GM08714 (cell line): ENCODE data around the gene SLC9A4.

Experiments used
- H3K4me3 ChIP-seq: fragments of 200-500 bp; sonication (Bioruptor generic); 2 replicates; pipeline ENCODE4 v1.5.1; 2014; ENCODE audit warnings: mild to moderate bottlenecking, low read length, inconsistent platforms
- ZNF274 ChIP-seq: IDR thresholded peaks from 2 replicates; pipeline ENCODE4 v1.6.1; 2012; ENCODE audit warnings: mild to moderate bottlenecking, low read depth, low read length

Gene SLC9A4

DNA sequence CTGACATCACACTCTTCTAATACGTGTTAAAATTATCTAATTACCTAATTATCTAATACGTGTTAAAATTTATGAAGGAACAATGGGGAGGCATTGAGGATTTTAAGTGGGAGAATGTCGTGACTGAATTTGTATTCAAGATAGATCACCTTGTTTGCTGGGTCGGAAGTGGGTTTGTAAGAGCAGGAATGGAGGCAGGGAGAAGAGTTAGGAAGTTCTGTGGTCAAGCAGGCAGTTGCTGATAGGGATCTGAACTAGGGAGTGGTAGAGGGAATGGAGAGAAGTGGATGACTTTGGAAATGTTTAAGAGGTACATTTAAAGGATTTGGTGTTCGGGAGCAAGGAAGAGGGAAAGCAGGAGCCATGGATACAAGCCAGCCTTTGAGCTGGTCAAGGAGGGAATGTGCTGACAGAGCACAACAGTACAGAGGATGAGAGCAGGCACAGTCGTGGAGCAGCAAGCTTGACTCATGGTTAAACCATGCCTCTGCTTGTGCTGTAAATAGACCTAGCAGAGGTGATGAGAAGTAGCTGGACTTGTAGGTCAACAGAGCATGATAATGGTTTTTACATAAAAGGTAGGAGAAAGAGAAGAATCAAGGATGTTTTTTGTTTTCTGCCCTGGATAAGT is 33.8 kb upstream of the SLC9A4 start:
- no peak for TF ChIP-seq ZNF274
- no peak overlapping the region for H3K4me3 ChIP-seq

DNA sequence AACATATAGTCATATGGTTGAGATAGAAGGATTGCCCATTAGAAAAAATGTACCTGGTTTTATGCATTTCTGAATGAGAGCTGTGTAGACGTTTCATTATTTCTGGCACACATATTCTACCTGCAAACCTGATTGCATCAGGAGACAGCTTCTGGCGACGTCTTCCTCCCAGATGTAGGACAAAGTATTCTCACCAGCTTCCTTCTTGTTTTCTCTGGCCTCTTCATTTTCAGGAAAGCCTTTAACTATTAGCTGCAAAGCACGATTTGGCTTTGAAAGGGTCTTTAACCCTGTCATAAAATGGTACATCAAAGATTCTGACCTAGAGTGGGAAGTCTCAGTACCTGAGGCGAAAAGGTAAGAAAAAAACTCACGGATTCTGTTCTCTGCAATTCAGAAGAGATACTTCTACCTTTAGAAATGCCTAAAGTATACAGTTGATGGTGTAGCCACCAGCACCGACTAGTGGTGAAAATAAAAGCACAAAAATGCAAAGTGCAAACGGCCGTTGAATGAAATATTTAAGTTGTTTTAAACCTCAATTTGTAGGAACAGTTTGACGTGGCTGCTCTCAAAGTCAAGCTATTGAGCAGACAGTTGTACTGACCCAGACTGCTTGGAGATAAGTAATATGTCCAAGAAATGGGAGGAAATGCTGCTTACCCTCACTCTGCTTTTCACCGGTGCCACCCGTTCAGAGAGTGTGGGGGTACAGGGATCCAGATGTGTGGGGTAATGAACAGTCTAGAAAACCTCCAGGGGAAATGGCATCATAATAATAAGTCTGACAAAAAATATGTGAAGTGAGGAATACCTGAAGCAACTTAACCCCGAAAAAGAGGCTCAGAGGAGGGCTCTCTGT is 29.8 kb upstream of the SLC9A4 start:
- H3K4me3 ChIP-seq, result no peak overlapping the region

DNA sequence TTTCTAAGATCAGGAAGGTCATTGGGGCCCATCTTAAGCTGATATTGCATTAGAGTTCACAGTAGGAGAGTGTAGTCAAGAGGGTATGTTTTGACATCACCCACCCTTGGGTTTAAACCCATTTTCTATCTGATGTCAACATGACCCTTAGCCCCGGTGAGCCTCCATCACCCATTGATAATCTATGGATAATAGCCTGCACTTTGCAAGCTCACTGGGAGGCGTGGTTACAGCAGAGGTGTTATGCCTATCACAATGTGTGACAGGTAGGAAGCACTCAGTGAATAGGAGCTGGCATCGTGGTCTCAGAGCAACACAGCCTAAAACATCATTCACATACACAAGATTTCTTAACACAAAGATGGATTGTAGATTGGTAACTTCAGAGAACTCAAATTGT is 28.8 kb upstream of the SLC9A4 start:
- TF ChIP-seq ZNF274, result no peak
- no peak overlapping the region for H3K4me3 ChIP-seq

More for the DNA sequence above, 29.8 kb upstream of the SLC9A4 start:
- no peak for TF ChIP-seq ZNF274

DNA sequence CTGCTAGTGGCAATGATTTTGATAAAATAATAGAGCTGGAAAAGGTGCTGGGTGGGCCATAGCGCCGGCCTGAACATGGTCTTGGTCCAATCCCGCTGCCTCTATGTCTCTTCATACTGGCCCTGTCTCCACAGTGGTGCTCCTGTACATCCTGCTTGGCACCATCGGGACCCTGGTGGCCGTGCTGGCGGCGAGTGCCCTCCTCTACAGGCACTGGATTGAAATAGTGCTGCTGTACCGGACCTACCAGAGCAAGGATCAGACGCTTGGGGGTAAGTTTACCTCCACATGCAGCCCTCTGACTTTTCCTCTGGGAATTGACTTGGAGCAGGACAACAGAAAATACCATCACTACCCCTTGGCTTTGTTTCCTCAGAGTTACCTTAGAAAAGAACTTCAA is 26.1 kb upstream of the SLC9A4 start:
- no peak overlapping the region for H3K4me3 ChIP-seq
- TF ChIP-seq ZNF274, result no peak

DNA sequence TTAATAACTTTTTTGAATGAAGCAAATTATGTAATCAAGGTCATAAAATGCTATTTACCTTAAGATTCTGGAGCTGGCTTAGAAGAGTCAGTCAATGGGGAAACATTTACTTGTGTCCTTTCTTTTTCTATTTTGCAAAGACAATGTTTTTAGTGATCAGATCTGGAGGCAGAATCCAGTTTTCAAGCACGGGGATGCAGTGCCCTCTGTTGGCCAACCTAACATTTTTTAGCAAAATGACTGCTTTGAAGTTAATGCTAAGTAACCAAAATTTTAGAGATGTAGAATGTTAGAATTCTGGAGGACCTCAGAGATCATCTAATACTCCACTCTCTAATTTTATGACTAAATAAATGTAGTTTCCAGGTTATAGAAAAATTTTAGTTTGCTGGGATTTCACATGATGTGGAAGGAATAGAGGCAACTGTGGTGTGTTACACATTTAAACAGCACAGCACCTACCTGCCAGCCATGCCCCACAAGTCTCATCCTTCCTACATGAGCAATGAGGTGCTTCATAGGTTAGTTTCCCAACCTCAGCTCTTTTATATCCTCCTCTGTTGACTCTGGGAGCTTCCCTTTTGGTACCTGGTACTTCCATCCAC is 23.6 kb upstream of the SLC9A4 start:
- no peak overlapping the region for H3K4me3 ChIP-seq
- TF ChIP-seq ZNF274, result no peak

DNA sequence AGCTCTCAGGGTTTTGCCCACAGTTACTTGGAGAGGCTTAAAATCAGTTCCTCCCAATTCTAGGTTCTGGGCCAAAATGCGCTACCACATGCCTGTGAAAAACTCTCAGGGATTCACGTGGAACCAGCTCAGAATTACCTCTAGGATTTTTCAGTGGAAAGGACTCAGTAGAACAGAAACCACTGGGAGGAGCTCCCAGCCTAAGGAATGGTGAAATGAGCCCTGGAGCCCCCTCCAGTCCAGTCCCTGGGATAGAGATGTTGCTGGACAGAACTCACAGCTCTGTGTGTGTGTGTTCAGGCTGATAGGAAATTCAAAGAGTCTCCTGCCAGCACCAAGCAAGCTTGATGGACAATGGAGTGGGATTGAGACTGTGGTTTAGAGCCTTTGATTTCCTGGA is 21.1 kb upstream of the SLC9A4 start:
- TF ChIP-seq ZNF274, result no peak
- H3K4me3 ChIP-seq, result no peak overlapping the region

DNA sequence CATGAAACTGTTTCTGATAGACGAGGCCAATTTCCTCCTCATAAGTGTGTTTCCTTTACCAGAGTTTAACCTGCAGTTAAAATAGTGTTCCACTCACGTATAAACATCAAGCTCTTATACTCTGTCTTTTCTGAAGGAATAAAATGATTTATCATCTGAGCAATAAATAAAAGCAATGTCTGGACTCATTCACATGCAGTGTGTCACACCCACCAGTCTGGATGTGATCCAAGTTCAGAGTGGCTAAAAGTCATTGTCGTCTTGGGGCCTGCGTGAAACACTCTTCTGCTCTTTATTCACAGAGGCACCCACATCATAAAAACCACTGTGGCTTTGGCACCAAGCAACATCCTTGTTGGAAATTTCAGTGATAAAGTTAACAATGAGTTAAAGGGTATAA is 19.5 kb upstream of the SLC9A4 start:
- H3K4me3 ChIP-seq, result no peak overlapping the region
- no peak for TF ChIP-seq ZNF274

DNA sequence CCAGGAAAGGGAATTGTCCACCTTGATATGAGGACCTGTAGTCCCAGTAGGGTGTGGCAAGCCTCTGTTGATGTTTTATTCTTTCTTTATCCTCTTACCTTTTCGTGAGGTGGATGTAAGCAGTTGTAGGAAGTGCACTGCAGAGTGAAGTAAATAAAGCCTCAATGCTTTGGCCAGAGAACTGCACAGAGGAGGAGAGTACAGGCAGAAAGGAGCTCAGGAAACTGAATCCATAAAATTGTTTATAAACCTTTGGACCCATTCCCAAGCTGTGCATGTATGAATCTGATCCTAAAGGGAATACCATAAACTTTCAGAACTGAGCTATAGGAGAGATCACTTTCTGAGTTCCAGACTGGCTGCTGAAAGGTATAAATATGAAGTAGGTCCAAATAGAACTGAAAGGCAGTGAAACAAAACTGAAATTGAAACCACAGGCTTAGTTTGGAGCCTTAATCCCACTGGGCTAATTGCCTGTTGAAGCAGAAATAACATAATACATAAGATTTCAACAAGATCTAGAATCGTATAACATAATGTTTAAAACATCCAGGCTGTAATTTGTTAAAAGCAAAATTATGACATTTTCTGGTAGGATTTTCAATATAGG is 17.9 kb upstream of the SLC9A4 start:
- no peak overlapping the region for H3K4me3 ChIP-seq
- no peak for TF ChIP-seq ZNF274

DNA sequence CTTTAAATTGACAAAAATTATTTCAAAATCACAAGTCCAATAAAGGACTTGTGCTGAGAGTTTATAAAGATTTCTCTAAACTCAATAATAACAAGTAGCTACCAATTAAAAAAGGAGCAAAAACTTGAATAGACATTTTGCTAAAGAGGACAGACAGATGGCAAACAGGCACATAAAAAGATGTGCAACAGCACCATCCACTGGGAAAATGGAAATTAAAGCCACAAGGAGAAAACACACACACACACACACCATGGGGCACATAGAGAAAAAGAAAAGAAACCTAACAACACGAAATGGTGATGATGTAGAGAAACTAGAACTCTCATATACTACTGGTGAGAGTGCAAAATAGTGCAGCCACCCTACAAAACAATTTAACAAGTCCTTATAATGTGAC is 12.6 kb upstream of the SLC9A4 start:
- no peak overlapping the region for H3K4me3 ChIP-seq
- no peak for TF ChIP-seq ZNF274

DNA sequence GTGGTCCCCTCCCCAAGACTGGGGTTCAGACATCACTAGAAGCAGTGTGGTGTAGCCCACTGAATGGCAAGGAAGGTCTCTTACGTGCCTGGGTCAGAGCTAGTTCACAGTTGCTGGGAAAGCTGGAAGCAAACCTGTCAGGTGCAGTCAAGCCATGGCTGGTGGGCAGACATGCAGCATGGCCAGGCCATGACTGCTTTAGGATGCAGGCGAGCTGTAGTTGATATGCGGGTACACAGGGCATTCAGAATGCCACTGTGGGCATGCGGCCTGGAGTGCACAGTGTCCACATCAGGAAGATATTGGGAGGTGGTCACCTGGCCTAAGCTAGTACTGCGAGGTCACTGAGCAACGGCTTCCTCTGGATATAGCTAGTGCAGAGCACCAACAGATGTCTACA is 11.8 kb upstream of the SLC9A4 start:
- H3K4me3 ChIP-seq, result no peak overlapping the region
- no peak for TF ChIP-seq ZNF274

DNA sequence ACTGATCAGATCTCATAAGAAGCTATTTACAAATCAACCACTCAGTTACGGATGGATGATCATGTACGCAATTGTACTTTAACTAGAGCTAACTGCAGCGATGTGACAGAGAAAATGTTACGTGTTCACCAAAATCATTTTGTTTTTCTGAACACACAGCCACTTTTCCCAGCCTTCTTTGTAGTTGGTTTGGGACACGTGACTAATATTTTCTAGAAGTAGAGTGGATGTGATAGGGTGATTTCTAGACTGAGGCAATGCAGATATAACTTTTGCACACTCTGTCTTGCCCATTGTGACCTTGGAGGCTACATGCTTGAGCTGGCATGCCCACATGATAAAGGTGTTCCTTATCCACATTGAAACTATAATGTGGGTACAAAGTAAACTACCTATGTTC is 9.9 kb upstream of the SLC9A4 start:
- TF ChIP-seq ZNF274, result no peak

DNA sequence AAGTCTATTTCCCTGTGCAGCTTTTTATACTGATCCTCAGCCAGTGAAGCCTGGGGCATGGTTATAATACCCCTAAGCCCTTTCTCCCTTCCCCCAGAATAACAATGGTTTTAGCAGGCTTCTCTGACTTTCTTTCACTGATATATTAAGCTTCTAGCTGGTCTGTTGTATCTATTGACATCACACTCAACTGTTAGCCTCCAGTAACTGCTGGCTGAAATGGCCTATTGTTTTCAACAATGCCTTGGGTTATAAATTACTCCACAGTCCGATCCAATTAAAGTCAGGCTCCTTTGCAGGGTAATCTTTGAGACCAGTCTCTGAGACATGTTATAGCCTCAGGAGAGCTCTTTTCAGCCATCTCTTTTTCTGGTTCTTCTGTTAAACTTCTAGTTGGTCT is 2.9 kb upstream of the SLC9A4 start:
- H3K4me3 ChIP-seq, result no peak overlapping the region
- no peak for TF ChIP-seq ZNF274

More for the DNA sequence above, 9.9 kb upstream of the SLC9A4 start:
- H3K4me3 ChIP-seq, result no peak overlapping the region

DNA sequence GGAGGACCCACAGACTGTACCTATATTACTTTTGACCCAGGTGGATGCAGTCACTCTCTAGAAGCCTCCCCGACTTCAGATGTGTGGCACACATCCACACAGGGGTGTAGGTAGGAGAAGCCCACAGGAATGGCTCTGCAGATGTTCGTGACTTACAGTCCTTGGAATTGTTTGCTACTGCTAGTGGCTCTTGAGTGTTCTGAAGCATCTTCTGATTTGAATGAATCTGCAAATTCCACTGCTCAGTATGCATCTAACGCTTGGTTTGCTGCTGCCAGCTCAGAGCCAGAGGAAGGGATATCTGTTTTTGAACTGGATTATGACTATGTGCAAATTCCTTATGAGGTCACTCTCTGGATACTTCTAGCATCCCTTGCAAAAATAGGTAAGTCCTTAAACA is 605 bp downstream of the SLC9A4 start:
- TF ChIP-seq ZNF274, result no peak
- no peak overlapping the region for H3K4me3 ChIP-seq

DNA sequence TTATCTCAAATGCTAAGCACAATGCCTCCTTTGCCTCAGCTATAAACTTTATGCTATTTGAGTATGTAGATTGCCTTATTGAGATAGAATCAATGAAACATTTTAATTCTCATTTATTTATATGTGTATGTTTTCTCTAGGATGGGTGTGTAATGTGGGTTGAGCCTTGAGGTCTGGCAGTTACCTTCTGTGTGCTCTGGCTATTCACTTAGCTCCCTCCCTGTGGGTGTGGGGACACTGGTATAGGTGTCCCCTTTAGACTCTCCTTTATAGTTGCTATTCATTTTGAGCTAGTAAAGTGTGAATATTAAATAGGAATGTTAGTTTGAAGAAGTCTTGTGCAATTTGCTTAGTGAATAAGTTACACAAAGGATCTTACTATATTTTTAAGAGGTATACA is 1.8 kb downstream of the SLC9A4 start:
- no peak for TF ChIP-seq ZNF274

More for the DNA sequence above, 1.8 kb downstream of the SLC9A4 start:
- H3K4me3 ChIP-seq, result no peak overlapping the region
